HG02678 (cell line): ENCODE results near the gene ALPK3.

Experiments
- ATAC-seq: cut with Tn5 transposase; IDR thresholded peaks from one replicate; pipeline ENCODE4 v1.9.1; 2021; ENCODE audit warnings: mild to moderate bottlenecking, moderate library complexity; ENCODE audit not compliant: unreplicated experiment

Gene ALPK3

DNA sequence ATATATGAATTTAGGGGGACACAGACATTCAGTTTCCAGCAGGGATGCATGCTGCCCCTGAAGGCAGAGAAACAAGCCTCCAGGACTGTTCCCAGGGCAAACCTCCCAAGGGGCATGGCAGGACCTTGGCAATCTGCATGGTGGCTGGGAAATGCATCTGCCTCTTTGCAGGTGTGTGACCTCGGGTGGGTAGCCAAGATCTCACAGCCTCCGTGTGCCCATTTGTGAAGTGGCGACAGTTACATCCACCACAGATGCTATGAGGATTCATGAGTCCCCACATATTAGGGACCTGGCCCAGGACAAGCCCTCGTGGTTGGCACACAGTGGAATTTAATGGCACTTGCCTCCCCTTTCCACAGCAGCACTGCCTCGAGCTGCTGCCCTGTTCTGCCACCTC, 97.2 kb downstream of the ALPK3 start:
- no peak for ATAC-seq

DNA sequence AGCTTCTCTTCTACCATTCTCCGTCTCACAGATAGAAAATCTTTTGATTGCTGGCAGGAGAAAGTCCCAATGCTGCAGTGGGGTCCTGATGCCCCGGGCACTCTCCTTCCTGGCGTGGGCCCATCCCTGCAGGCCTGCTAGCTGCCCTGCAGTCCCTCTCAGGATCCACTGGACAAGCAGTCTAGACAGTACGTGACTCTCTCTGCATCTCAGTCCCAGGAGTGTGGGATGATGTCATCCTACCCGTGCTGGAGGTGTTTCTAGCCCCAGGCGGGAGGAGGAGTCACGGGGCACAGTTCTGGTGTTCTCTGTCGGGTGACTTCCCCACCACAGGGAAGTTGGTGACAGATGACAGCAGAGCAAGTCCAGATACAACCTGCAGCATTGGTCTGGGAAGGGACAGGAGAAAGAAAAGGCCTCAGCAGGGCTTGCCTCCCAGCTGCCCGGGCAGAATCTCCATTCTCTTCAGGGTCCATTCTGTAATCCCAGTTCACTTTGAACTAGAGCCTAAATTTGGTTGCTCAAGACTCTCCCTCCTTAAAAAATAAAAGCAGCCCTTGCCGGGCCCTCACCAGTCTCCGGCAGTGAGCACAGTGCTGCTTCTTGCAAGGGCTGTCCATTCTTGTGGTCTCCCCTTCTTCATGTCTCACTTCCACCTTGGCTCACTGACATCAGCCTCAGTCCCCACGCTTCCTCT, 97.9 kb downstream of the ALPK3 start:
- peak; percentile 96 for ATAC-seq

DNA sequence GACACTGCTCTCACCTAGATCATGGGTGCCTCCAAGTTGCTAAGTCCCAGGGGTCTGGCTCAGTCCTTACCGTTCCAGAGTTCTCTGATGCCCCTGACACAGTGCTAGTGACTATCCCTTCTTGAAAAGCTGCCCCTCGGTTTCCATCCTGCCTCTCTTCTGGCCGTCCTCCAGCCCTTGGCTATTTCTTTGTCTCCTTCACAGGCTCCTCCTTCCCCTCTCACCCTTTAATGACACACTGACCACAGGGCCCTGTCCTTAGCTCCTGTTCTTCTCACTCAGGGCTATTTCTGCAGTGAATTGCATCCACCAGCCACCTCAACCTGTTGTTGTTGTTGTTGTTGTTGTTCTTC, 98.4 kb downstream of the ALPK3 start:
- no peak for ATAC-seq

DNA sequence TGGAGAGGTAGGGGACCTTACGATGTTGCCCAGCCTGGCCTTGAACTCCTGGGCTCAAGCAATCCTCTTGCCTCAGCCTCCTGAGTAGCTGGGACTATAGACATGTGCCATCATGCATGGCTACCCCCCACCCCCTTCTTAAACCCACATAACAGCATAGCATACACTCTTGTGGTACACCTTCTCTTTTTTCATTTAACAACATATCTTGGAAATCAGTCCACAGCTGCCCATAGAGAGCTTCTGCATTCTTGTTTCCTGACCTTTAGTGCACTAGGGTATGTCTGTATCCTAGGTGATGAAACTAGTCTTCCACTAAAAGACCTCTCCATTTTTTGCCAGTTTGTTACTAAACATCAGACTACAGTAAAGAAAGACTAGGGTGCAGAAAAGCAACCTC, 100.3 kb downstream of the ALPK3 start:
- ATAC-seq = no peak

DNA sequence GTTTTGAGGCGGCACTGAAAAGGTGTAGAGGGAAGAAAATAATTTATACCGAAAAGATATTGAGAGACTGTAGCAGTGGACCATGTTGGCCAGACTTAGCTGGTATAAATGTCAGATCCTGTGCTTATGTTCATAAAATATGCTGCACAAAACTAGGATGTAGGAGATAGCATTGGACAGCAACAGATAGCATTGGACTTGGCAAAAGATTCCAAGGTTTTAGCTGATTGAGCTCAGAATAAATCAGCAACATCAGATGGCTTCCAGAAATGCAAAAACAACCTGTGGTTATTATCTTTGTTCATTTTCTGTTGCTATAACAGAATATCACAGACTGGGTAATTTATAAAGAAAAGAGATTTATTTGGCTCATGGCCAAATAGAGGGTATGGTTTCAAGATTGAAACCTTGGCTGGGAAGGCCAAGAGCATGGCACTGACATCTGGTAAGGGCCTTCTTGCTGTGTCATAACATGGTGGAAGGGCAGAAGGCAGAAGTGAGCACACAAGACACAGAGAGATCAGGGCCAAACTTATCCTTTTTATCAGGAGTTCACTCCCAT, 102.0 kb downstream of the ALPK3 start:
- ATAC-seq = no peak

DNA sequence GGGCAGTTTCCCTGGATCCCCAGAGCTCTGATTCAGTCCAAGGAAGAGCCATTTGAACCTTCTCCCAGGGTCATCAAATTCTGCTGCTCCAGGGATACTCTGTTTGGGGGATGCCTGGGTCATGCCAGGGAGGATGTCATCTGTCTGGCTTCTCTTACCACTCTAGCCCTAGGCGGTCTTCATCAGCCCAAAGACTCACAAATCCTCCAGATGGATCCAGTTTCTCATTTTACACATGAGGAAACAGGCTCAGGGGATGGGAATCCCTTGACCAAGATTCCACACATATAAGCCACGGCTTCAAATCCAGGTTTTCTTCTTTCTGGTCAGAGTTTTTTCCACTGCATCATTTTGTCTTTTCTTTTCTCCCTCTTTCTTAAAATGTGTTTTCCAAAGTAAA, 104.0 kb downstream of the ALPK3 start:
- ATAC-seq = no peak

DNA sequence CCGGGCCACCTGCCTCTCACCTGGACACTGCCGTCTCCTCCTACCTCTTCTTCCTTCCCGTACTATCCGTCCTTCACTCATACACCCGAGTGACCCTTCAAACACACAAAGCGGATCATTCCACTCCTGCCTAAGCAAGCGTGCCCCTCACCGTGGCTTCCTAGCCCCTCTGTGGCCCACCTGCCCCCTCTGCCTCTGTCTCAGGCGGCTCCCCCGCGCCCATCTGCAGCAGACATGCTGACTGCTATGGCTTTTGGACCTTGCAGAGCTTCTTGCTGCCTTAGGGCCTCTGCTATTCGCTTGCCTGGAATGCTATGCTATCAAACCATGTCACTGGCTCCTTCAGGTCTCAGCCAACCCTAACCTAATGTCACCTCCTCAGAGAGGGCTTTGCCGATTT, 105.4 kb downstream of the ALPK3 start:
- no peak for ATAC-seq
